ENCODE results near the gene TBC1D22B.

TBC1D22B gene

GRCh38 chr6:37244430-37245310 lies 12.9 kb upstream of the TBC1D22B start:
- peak; percentile 100 for DNase-seq (ENCODE audit: low read depth)
- TF ChIP-seq CTCF (conservative IDR thresholded peaks at IDR 0.05; ENCODE audit: low read length) = no peak
- no peak overlapping the region for H3K4me3 ChIP-seq (ENCODE audit: low read length)

GRCh38 chr6:37251211-37251780 lies 6.3 kb upstream of the TBC1D22B start:
- TF ChIP-seq CTCF (conservative IDR thresholded peaks at IDR 0.05; ENCODE audit: low read length) = no peak
- no peak overlapping the region for H3K4me3 ChIP-seq (ENCODE audit: low read length)
- DNase-seq (ENCODE audit: low read depth) = peak; percentile 45

- DNase-seq (ENCODE audit: low read depth) = no peak
- TF ChIP-seq CTCF (conservative IDR thresholded peaks at IDR 0.05; ENCODE audit: low read length) = no peak
- no peak overlapping the region for H3K4me3 ChIP-seq (ENCODE audit: low read length)
Measured at GRCh38 chr6:37253486-37254007, 4.0 kb upstream of the TBC1D22B start.

DNA sequence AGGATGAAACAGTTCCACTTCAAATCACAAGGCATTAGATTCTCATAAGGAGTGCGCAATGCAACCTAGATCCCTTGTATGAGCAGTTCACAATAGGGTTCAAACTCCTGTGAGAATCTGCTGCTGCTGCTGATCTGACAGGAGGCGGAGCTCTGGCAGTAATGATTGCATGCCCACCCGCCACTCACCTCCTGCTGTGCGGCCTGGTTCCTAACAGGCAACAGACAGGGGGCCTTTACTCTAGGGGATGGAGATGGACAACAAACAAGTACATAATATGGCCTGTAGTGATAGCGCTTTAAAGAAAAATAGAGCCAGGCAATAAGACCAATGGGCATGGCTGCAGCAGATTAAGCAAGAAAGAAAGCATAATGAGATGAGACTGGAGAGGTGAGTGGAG lies 2.7 kb upstream of the TBC1D22B start:
- no peak for DNase-seq (ENCODE audit: low read depth)
- no peak overlapping the region for H3K4me3 ChIP-seq (ENCODE audit: low read length)
- TF ChIP-seq CTCF (conservative IDR thresholded peaks at IDR 0.05; ENCODE audit: low read length) = no peak

- DNase-seq (ENCODE audit: low read depth) = peak; percentile 42
- peak overlapping the region; percentile 96 for H3K4me3 ChIP-seq (ENCODE audit: low read length)
- TF ChIP-seq CTCF (conservative IDR thresholded peaks at IDR 0.05; ENCODE audit: low read length) = no peak
Measured at GRCh38 chr6:37256692-37257319, 766 bp upstream of the TBC1D22B start.

GRCh38 chr6:37257320-37257633 lies 295 bp upstream of the TBC1D22B start:
- DNase-seq (ENCODE audit: low read depth) = no peak
- no peak for TF ChIP-seq CTCF (conservative IDR thresholded peaks at IDR 0.05; ENCODE audit: low read length)
- H3K4me3 ChIP-seq (ENCODE audit: low read length) = peak overlapping the region; percentile 96

All from AG10803 (cell line).